Colonic mucosa (tissue), 4 donors: ENCODE measurements around the gene NUBPL. TPM values are rescaled to one million over a fixed set of nuclear protein-coding genes. Genes with fewer than 3 reads are reported as not detected.

Experiments used
- DNase-seq: peaks from one replicate; pipeline ENCODE4 v3.0.0-alpha.2; 2020
- H3K27ac ChIP-seq: fragments of 200-600 bp; one replicate; pipeline ENCODE4 v1.8.0; 2021
- H3K27me3 ChIP-seq: fragments of 200-600 bp; one replicate; pipeline ENCODE4 v1.8.0; 2021
- H3K36me3 ChIP-seq: fragments of 200-600 bp; one replicate; pipeline ENCODE4 v1.8.0; 2021
- H3K4me1 ChIP-seq: fragments of 200-600 bp; one replicate; pipeline ENCODE4 v1.8.0; 2021; ENCODE audit warnings: mild to moderate bottlenecking
- H3K4me3 ChIP-seq: fragments of 200-600 bp; one replicate; pipeline ENCODE4 v1.8.0; 2021
- H3K9ac ChIP-seq, 2 donors: one replicate each; pipeline ENCODE4 v1.7.0; 2013; ENCODE audit warnings: control low read depth in 2 of 2, low read depth in 2 of 2, low read length in 2 of 2
- H3K9me3 ChIP-seq: fragments of 200-600 bp; one replicate; pipeline ENCODE4 v1.8.0; 2021
- CTCF ChIP-seq: fragments of 200-600 bp; IDR thresholded peaks from one replicate; pipeline ENCODE4 v1.8.0; 2022; ENCODE audit warnings: antibody characterized with exemption, mild to moderate bottlenecking
- intact Hi-C: fragments of 100-400 bp; cut with DNase I; formaldehyde crosslinking; loops from one replicate; pipeline ENCODE4 v1.14.1; 2022
- total RNA-seq, 2 donors: library from RNA; stranded (reverse); fragmentation: NEBNext Ultra II Directional in 1 of 2; extraction: Animal tissue kit (Norgen Biotek cat#: 25700) in 1 of 2; gene quantifications; one replicate each; pipeline ENCODE4 v1.2.1, GENCODE V29; 2021
- donor health status: healthy.
- donor health status: DM: no; HTN: no; CAD: no.
- donor health status: DM: no; HTN: no; CAD: no.

Gene NUBPL
- total RNA-seq, 2 donors from 2014 or later: 13.3 to 14.0 TPM

GRCh38 chr14:31657917-31658316 lies 96.7 kb downstream of the NUBPL start:
- no peaks in the 10 kb centered on the region for H3K9me3 ChIP-seq
- no peaks in the 10 kb centered on the region for H3K36me3 ChIP-seq
- no peaks in the 10 kb centered on the region for H3K27me3 ChIP-seq
- H3K4me1 ChIP-seq: no peaks in the 10 kb centered on the region
- no peak for DNase-seq
- no peak overlapping the region for H3K27ac ChIP-seq
- intact Hi-C loops: no loop called here
- H3K9ac ChIP-seq: no peak overlapping the region
- no peak for TF ChIP-seq CTCF
- H3K4me3 ChIP-seq: no peak overlapping the region

- Histone ChIP-seq H3K36me3 (no peaks in the 10 kb centered on the region), H3K9me3 (no peaks in the 10 kb centered on the region), H3K27me3 (no peaks in the 10 kb centered on the region), H3K4me1 (no peaks in the 10 kb centered on the region), H3K9ac (no peak overlapping the region), H3K4me3 (no peak overlapping the region), H3K27ac (no peak overlapping the region)
- intact Hi-C loops: no loop called here
- no peak for TF ChIP-seq CTCF
- no peak for DNase-seq
Measured at GRCh38 chr14:31659278-31659677, 98.1 kb downstream of the NUBPL start.

DNA sequence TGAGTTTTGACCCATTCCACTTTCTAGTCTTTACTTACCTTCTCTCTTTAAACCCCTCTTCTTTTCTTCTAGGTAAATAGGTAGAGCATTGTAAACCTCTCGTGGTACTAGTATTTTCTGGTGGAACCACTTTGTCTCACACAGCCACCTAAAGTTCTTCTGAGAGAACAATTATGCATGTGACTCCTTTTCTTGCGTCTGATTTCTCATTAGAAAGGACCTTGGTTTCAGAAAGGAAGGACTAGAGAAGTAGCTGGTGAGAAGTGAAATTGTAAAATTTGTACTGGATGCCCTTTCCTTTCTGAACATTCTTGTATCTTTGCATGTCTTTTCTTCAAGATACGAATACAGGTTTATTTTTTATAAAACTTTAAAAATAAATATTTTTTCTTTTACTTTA lies 99.0 kb downstream of the NUBPL start:
- intact Hi-C loops: no loop called here
- no peak for TF ChIP-seq CTCF
- DNase-seq: no peak
- Histone ChIP-seq H3K4me1 (no peaks in the 10 kb centered on the region), H3K9me3 (no peaks in the 10 kb centered on the region), H3K27ac (no peak overlapping the region), H3K4me3 (no peak overlapping the region), H3K36me3 (no peaks in the 10 kb centered on the region), H3K9ac (no peak overlapping the region), H3K27me3 (no peaks in the 10 kb centered on the region)

- no peak for DNase-seq
- Histone ChIP-seq H3K4me1 (no peaks in the 10 kb centered on the region), H3K4me3 (no peak overlapping the region), H3K9ac (no peak overlapping the region), H3K9me3 (no peaks in the 10 kb centered on the region), H3K27ac (no peak overlapping the region), H3K36me3 (no peaks in the 10 kb centered on the region), H3K27me3 (no peaks in the 10 kb centered on the region)
- intact Hi-C loops: no loop called here
- TF ChIP-seq CTCF: no peak
Measured at GRCh38 chr14:31660728-31661127, 99.5 kb downstream of the NUBPL start.

- intact Hi-C loops: no loop called here
Measured at GRCh38 chr14:31668348-31668747, 107.1 kb downstream of the NUBPL start.

More at GRCh38 chr14:31668348-31668747, 107.1 kb downstream of the NUBPL start:
- no peak for TF ChIP-seq CTCF
- DNase-seq: no peak
- no peaks in the 10 kb centered on the region for H3K27me3 ChIP-seq
- no peaks in the 10 kb centered on the region for H3K9me3 ChIP-seq
- H3K4me3 ChIP-seq: no peak overlapping the region
- H3K4me1 ChIP-seq: no peaks in the 10 kb centered on the region
- no peaks in the 10 kb centered on the region for H3K36me3 ChIP-seq
- H3K9ac ChIP-seq: no peak overlapping the region
- no peak overlapping the region for H3K27ac ChIP-seq
